IPS-NIHi11 (cell line): ENCODE measurements around the gene DTX2.
"Not testable (repeated sequence)": the region's sequence is repeated elsewhere in the genome, so short reads cannot be mapped to it uniquely, and the experiment has no call there.

Source experiments
- DNase-seq: peaks from one replicate; pipeline ENCODE4 v3.0.0; 2012; ENCODE audit warnings: mixed read lengths, low spot score

The DTX2 gene

DNA sequence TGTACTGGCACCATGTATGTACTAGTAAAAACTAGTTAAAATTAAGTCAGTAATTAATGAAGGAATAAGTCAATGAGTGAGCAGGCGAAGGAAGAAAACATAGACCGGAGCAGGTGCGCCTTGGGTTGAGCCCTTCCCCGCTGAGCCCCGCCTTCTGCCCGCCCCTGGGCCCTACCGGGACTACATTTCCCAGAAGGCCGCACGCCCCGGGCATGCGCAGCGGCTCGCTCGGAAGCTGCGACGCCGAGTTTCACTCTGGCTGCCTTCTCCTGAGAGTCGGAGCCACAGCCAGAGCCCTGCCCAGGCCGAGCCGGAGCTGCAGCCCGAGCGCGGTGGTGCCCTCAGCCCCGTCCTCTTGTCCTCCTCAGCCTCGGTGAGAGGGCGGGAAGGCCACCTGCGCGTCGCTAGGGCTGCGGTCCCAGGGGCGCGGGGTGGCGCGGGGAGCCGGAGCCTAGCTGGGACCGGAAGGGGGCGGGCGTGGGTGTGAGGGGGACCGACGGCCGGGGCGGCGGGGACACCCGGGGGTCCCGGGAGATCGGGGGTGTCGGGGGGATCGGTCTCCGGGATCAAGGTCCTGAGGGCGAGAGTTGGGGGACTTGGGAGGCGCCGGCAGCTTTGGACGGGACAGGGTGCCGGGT, at the start of gene DTX2:
Gene DTX2 (plus strand): TSS at position 246 of the 638 bp plus-strand sequence. CDS start 18,801 bp downstream, outside the sequence.
- DNase-seq: not testable (repeated sequence)

DNA sequence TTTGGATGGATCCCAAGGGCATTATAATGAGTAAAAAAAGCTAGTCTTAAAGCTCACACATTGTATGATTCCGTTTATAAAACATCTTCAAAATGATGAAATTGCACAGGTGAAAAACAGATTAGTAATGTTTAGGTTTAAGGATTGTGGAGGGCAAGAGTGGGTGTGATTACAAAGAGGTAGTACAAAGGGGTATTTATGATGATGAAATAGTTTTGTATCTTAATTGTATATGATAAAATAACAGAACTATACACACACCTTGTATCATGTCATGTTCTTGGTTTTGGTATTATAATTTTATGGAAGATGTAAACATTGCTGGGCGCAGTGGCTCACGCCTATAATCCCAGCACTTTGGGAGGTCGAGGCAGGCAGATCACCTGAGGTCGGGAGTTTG, 49.3 kb upstream of the DTX2 start:
- no peak for DNase-seq

DNA sequence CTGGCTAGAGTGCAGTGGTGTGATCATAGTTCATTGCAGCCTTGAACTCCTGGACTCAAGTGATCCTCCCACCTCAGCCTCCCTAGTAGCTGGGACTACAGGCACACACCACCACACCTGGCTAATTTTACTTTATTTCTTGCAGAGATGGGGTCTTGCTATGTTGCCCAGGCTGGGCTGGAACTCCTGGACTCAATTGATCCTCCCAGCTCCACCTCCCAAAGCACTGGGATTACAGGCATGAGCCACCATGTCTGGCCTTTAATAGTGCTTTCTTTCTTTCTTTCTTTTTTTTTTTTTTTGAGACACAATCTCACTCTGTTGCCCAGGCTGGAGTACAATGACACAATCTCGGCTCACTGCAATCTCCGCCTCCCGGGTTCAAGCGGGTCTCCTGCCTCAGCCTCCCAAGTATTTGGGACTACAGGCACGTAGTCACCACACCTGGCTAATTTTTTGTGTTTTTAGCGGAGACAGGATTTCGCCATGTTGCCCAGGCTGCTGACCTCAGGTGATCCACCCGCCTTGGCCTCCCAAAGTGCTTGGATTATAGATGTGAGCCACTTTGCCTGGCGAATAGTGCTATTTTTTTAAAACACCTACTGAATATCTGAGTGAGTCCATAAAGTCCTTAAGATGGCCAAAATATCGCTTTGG, 43.7 kb upstream of the DTX2 start:
- DNase-seq: not testable (repeated sequence)

DNA sequence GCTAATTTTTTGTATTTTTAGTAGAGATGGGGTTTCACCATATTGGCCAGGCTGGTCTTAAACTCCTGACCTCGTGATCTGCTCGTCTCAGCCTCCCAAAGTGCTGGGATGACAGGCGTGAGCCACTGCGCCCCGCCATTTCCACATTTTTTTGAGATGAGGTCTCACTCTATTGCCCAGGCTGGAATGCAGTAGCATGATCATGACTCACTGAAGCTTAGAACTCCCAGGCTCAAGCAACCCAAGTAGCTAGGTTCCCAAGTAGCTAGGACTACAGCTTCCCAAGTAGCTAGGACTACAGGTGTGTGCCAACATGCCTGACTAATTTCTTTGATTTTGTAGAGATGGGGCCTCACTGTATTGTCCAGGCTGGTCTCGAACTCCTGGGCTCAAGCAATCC, 40.4 kb upstream of the DTX2 start:
- DNase-seq: not testable (repeated sequence)

DNA sequence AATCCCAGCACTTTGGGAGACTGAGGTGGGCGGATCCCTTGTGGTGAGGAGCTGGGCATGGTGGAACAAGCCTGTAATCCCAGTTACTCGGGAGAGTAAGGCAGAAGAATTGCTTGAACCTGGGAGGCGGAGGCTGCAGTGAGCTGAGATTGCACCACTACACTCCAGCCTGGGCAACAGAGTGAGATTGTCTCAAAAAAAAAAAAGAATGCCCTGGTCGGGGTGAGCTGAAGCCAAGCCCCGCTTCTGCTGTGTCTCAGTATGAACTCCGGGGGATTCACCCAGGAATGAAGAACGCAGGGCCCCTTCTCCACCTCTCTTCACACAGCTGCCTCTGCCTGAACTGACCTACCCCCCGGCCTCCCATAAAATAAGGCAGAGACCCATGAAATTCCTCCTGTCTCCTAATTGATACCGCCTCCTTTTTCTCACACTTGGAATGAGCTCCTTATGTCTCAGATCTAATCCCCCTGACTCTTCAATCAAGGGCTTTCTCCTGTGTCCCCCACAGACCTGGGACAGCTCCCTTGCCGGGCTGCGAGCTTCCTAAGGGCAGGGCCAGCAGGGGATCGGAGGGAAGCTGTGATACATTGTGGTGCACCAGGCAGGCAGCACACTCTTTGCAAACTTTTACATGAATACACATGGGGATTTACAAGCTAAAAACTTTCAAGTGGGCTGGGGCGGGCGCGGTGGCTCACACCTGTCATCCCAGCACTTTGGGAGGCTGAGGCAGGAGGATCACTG, 37.7 kb upstream of the DTX2 start:
- no peak for DNase-seq

DNA sequence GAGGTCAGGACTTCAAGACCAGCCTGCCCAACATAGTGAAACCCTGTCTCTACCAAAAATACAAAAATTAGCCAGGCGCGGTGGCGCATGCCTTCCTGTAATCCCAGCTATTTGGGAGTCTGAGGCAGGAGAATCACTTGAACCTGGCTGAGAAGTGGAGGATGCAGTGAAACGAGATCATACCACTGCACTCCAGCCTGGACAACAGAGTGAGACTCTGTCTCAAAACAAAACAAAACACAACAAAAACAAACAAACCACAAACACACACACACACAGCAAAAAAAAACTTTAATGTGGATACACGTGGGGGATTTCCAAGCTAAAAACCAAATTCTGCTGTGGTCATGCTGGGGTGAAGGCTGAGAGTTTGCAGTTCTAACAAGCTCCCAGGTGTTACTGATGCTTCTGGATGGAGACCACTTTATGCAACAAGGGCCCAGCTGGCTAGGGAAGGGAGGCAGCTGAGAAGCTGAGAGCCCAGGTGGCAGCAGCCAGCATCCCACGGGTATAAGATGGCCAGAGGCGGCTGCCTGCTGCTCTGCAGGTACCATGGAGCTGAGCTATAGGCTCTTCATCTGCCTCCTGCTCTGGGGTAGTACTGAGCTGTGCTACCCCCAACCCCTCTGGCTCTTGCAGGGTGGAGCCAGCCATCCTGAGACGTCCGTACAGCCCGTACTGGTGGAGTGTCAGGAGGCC, 36.9 kb upstream of the DTX2 start, which contains the start of gene ZP3:
Gene ZP3 (plus strand): TSS at position 538 of the 699 bp plus-strand sequence. CDS start 15 bp downstream, at position 553.
- no peak for DNase-seq

DNA sequence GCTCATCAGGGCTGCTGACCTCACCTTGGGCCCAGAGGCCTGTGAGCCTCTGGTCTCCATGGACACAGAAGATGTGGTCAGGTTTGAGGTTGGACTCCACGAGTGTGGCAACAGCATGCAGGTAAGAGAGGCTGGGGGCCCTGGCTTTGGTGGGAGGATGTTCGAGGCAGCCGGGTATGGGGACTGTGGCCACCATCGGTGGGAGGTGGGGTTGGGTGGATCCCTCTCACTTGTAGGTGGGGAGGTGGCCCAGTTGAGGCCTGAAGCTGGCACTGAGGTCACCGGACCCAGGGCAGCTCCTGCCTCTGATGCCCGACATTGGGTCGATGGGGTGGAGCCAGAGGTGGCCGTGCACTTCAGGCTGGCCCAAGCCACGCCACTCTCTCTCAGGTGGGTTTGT, 36.4 kb upstream of the DTX2 start:
- no peak for DNase-seq

DNA sequence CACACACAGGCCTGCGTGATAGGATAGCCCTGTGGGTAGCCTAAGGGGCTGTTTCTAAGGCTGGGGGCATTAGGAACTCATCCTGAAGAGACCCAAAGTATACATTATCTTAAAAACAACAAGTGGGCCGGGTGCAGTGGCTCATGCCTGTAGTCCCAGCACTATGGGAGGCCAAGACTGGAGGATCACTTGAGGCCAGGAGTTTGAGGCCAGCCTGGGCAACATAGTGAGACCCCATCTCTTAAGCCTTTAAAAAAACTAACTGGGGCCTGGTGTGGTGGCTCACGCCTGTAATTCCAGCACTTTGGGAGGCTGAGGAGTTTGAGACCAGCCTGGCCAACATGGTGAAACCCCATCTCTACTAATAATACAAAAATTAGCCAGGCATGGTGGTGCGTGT, 36.0 kb upstream of the DTX2 start:
- DNase-seq: not testable (repeated sequence)

DNA sequence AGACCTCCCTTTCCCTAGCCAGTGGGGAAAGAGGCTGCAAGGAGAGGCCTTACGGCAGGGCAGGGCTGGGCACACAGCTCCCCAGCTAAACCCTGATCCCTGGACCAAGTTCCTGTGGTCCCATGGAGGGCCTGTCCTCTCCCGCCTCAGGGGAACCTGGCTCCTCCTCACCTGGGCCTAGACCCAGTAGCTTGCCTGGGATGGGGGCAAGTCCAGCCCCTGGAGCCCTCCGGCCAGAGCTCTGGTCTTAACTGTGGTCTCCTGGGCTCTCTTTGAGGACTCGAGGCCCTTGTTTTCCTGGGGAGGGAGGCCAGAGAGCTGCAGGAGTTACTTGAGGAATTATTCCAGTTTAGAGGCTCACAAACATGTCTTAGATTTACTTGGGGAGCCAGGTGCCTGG, 35.3 kb upstream of the DTX2 start:
- DNase-seq: no peak

DNA sequence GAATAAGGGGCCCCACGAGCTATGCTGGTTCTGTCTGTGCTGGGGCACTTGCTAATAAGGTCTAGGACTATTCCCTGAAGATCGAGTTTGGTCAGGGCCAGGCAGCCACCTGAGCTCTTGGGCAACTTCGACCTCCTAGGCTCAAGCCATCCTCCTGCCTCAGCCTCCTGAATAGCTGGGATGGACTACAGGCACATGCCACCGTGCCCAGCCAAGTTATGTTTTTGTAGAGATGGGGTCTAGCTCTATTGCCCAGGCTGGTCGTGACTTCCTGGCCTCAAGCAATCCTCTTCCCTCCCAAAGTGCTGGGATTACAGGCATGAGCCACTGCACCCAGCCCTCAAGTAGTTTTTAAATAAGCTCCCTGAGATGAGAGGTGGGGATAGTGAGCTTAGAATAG, 33.9 kb upstream of the DTX2 start:
- no peak for DNase-seq

DNA sequence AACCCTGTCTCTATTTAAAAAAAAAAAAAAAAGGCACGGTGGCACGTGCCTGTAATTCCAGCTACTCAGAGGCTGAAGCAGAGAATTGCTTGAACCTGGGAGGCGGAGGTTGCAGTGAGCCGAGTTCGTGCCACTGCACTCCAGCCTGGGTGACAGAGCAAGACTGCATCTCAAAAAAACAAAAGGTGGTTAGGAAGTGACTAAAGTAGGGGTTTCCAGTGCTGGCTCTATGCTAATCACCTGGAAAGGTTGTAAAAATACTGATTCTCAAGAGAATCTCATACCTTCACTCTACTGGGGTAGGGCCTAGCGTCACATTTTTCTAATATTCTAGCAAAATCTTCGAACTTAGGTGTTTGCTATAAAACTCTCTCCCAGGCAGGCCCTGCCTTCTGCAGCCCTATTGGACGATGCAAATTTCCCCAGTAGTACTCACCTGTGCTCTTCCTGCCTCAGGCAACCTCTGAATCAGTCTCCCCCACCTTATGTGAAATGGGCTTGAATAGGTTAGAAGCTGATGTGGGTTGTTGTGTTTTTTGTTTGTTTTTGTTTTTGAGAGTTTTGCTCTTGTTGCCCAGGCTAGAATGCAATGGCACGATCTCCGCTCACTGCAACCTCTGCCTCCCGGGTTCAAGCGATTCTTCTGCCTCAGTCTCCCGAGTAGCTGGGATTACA, 33.2 kb upstream of the DTX2 start:
- no peak for DNase-seq

DNA sequence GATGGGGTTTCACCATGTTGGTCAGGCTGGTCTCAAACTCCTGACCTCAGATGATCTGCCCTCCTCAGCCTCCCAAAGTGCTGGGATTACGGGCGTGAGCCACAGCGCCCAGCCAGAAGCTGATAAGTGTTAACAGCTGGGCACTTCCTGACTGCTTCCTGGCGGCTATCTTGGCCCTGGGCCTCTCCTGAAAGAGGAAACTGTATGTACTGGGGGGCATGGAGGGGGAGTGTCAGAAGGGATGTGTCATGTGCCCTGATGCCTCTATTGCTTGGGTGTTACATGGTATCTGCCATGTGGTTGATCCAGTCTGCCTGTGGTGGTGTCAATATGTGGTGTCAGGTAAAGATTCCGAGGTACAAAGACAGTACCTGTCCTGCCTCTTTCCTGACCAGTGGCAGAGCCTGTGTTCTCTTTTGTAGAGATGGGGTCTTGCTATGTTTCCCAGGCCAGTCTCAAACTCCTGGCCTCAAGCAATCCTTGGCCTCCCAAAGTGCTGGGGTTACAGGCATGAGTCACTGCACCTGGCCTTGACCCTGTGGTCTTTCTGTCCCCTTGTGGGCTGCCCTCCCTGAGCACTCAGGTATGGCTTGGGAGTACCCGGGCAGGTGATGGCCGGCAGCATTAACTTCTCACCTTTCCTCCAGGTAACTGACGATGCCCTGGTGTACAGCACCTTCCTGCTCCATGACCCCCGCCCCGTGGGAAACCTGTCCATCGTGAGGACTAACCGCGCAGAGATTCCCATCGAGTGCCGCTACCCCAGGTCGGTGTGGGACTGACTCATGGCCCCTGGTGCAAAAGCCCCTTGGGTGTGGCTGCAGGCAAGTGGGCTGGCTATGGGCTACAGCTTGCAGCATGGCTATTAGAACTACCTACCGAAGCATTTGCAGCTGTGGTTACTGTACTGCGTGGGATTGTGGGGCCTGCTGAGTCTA, 32.4 kb upstream of the DTX2 start:
- DNase-seq: no peak

DNA sequence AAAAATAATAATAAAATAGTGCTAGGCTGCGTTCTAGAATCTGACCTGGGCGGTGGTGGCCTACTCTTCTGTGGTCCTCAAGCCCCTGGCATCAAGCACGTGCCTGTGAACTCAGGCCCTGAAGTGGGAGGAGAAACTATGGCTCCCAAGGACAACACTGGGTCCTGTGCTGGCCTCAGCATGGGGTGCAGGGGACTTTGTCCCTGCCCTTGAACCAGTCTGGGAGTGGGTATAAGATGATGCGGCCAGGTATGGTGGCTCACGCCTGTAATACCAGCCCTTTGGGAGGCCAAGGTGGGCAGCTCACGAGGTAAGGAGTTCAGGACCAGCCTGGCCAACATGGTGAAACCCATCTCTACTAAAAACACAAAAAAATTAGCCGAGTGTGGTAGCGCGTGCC, 31.3 kb upstream of the DTX2 start:
- DNase-seq: no peak

DNA sequence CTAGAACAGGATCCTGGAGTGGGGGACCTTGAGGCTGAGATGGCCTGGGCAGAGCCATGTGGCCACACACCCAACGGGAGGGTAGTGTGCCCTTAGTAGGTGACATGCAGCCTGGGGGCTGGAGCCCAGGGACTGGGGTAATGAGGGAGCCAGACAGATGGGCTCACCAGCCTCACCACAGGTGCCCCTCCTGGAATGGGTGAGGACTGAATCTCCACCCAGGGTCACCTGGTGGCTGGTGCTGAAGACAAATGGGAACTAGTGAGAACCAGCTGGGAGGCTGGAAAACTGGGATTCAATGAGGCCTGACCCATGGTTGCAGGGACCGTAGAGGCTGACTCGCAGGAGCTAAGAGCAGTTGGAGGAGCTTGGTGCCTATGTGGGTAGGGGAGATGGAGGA, 30.7 kb upstream of the DTX2 start:
- DNase-seq: no peak

DNA sequence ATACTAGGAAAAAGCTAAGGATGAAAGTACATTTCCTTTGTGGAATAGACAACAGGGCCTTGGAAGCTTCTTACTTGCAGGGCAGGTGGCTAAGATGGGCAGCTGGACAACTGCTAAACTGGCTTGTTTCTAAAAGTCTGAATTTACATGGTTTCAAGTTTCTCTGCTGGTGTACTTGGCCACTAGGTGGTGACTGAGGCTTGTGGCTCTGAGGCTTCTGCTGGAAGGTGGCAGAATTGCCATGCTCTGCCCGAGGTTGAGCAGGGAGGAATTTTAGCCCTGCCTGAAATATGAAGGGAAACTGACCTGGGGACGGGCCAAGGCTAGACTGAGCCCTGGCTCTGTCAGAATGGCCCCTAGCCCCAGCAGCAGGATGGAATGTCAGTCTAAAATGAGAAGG, 23.6 kb upstream of the DTX2 start:
- not testable (repeated sequence) for DNase-seq

DNA sequence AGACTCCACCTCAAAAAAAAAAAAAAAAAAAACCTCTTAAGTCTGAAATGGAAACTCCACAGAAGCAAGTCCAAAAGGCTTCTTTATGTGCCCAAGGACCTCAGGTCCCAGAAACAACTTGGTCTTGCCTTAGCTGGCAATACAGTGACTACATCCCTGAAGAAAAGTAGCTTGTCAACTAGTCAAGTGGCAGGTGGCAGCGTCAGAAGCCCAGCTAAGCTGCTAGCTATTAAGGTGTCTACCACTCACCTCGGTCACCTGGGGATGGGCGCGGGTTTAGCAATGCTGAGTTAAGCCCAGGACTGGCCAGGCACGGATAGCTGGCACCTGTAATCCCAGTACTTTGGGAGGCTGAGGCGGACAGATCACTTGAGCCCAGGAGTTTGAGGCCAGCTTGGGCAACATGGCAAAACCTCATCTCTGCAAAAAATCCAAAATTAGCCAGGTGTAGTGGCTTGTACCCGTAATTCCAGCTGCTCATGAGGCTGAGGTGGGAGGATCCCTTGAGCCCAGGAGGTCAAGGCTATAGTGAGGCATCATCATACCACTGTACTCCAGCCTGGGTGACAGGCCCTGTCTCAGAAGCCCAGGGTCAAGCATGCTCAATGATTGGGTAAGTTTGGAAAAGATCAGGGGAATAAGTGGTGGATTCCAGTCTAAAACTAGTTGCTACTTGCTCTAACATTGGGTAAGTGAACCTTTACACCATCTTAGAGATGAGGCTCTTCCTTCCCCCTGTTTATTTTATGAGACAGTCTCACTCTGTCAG, 22.2 kb upstream of the DTX2 start:
- DNase-seq: not testable (repeated sequence)

DNA sequence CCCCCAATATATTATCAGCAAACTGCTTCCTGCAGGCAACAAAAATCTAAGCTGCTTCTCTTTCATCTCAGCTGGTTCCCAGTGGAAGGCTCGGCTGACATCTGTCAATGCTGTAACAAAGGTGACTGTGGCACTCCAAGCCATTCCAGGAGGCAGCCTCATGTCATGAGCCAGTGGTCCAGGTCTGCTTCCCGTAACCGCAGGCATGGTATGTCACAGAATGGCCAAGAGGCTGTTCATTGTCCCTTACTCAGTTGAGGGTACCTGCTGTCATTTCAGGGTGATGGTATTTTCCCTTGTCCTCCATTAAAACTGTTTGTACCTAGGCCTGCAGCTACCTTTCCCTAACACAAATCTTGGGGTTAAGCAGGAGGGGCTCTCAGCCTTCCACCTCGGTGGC, 21.1 kb upstream of the DTX2 start:
- DNase-seq: not testable (repeated sequence)

DNA sequence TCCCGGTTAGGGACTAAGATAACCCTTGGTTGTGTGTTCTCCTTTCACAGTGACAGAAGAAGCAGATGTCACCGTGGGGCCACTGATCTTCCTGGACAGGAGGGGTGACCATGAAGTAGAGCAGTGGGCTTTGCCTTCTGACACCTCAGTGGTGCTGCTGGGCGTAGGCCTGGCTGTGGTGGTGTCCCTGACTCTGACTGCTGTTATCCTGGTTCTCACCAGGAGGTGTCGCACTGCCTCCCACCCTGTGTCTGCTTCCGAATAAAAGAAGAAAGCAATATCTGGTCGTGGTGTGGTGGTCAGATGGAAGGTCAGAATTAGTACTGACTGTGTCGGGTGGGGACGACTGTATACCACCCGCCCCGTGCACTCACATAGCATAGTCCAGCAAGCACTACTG, 19.7 kb upstream of the DTX2 start:
- not testable (repeated sequence) for DNase-seq

DNA sequence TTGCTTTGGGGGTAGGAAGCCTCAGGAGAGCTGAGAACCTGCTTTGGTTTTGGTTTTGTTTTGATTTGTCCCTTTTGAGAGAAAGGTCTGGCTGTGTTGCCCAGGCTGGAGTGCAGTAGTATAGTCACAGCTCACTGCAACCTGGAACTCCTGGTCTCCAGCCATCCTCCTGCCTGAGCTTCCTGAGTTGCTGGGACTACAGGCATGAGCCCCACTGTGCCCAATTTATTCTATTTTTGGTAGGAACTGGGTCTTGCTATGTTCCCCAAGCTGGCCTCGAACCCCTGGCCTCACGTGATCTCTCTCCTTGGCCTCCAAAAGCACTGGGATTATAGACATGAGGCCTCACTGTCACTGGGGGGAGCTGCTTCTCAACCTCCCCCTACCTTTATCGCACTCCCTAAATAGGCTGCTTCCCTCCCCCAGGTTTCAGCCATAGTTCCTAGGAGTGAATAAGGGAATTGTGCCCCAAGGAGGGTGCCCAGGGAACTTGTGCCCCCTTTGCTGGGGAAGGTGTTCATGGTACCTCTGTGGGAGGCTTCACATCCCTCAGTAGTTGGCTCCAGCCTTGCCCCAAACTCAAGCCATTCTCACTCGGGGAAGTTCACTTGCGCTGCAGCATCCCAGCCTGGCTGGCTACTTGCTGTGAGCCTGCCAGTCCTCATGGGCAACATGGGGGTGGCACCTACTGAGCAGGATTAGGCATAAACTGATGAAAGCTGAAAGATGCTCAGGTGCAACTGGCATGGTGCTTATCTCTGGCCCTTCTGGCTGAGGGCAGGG, 18.7 kb upstream of the DTX2 start:
- not testable (repeated sequence) for DNase-seq
